Spinal cord (tissue), 10 donors: ENCODE results near the gene STARD5. TPM values are rescaled to one million over a fixed set of nuclear protein-coding genes. Genes with fewer than 3 reads are reported as not detected.
"Not testable (repeated sequence)": the region's sequence is repeated elsewhere in the genome, so short reads cannot be mapped to it uniquely, and the experiment has no call there.

ENCODE experiments used
- DNase-seq, 6 donors: peaks; one replicate each; pipeline versions ENCODE4 v3.0.0 to v3.0.0-alpha.2; 2013 to 2015; ENCODE audit warnings: low spot score in 6 of 6, low read depth in 4 of 6
- H3K27ac ChIP-seq: one replicate; pipeline ENCODE4 v1.5.1; 2013; ENCODE audit warnings: low read depth, low read length, control low read depth
- H3K27me3 ChIP-seq: one replicate; pipeline ENCODE4 v1.6.1; 2013; ENCODE audit warnings: low read length; ENCODE audit not compliant: control insufficient read depth, insufficient read depth
- H3K36me3 ChIP-seq: one replicate; pipeline ENCODE4 v1.6.1; 2013; ENCODE audit warnings: low read length; ENCODE audit not compliant: control insufficient read depth, insufficient read depth
- H3K4me1 ChIP-seq: one replicate; pipeline ENCODE4 v1.6.1; 2013; ENCODE audit warnings: low read length; ENCODE audit not compliant: control insufficient read depth, insufficient read depth
- H3K4me3 ChIP-seq: one replicate; pipeline ENCODE4 v1.5.1; 2013; ENCODE audit warnings: low read depth, low read length, control low read depth
- H3K9me3 ChIP-seq: one replicate; pipeline ENCODE4 v1.6.1; 2013; ENCODE audit warnings: low read length; ENCODE audit not compliant: control insufficient read depth, insufficient read depth
- WGBS: methylation state at CpG from one replicate; pipeline ENCODE4 v1.1.5; 2013; ENCODE audit warnings: missing lambda C conversion rate; ENCODE audit not compliant: insufficient coverage; 5-methylcytosine and 5-hydroxymethylcytosine counted together
- polyA plus RNA-seq, 2 donors: library from polyadenylated mRNA; unstranded; fragments of 120-200 nt; gene quantifications; one replicate each; pipeline ENCODE4 v1.2.1, GENCODE V29; 2013; ENCODE audit not compliant: insufficient read length in 2 of 2
- total RNA-seq, 2 donors: library from RNA; depleted of rRNA in 1 of 2; stranded (reverse); fragments of 120-200 nt in 1 of 2; fragments of >200 nt in 1 of 2; gene quantifications; one replicate each; pipeline versions ENCODE4 v1.2.3 to v1.2.4, GENCODE V29; 2013 to 2014
- donor health status: healthy.

Gene STARD5
- total and polyA plus RNA-seq, 4 donors: 2.7 to 4.5 (median 3.8) TPM

GRCh38 chr15:81357180-81357686 is 33.3 kb upstream of the STARD5 start:
- no peaks in the 10 kb centered on the region for H3K36me3 ChIP-seq
- no peaks in the 10 kb centered on the region for H3K27me3 ChIP-seq
- no peak overlapping the region for H3K27ac ChIP-seq
- DNase-seq: no peak
- H3K9me3 ChIP-seq: no peaks in the 10 kb centered on the region
- WGBS: 94% methylated on average over 2 of the region's 6 CpGs
- no peak overlapping the region for H3K4me3 ChIP-seq
- H3K4me1 ChIP-seq: no peaks in the 10 kb centered on the region

- WGBS: 54% methylated on average over 5 of the region's 5 CpGs
- Histone ChIP-seq H3K27ac (no peak overlapping the region), H3K27me3 (no peaks in the 10 kb centered on the region), H3K4me3 (no peak overlapping the region), H3K9me3 (no peaks in the 10 kb centered on the region), H3K36me3 (no peaks in the 10 kb centered on the region), H3K4me1 (no peaks in the 10 kb centered on the region)
- no peak for DNase-seq
Observed at GRCh38 chr15:81356252-81356651, 32.3 kb upstream of the STARD5 start.

- no peaks in the 10 kb centered on the region for H3K9me3 ChIP-seq
- no peaks in the 10 kb centered on the region for H3K36me3 ChIP-seq
- H3K27ac ChIP-seq: no peak overlapping the region
- DNase-seq: no peak
- H3K4me1 ChIP-seq: no peaks in the 10 kb centered on the region
- no peak overlapping the region for H3K4me3 ChIP-seq
- H3K27me3 ChIP-seq: no peaks in the 10 kb centered on the region
- WGBS: 61% methylated on average over 4 of the region's 5 CpGs
Observed at GRCh38 chr15:81351651-81352050, 27.7 kb upstream of the STARD5 start.

DNA sequence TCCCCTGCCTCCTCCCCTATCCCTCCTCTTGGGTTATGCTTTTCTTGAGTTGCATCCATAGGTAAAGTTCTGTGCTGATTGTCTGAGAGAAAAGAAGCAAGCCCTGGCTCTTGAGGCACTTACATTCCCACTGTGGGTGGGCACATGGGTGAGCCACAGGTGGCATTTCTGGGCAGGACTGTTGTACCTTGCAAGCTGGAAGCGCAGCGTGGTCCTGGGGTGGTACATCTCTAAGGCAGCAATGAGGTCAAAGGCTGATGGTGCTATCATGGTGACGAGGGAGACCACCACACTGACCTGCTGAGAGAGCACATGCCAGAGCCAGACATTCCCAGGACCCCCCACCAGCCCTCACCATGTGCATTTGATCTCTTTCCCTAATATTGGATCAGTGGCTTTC is 25.3 kb upstream of the STARD5 start:
- Histone ChIP-seq H3K27ac (no peak overlapping the region), H3K36me3 (no peaks in the 10 kb centered on the region), H3K9me3 (no peaks in the 10 kb centered on the region), H3K4me1 (no peaks in the 10 kb centered on the region), H3K4me3 (no peak overlapping the region), H3K27me3 (no peaks in the 10 kb centered on the region)
- WGBS: 86% methylated on average over 2 of the region's 3 CpGs
- no peak for DNase-seq

- 60% methylated on average over 1 of the region's 11 CpGs for WGBS
- H3K27me3 ChIP-seq, H3K4me3 ChIP-seq, H3K36me3 ChIP-seq, H3K9me3 ChIP-seq, DNase-seq, H3K27ac ChIP-seq, H3K4me1 ChIP-seq: not testable (repeated sequence)
Observed at GRCh38 chr15:81348691-81349090, 24.8 kb upstream of the STARD5 start.

GRCh38 chr15:81347910-81348309 is 24.0 kb upstream of the STARD5 start:
- no CpG with 5 or more reads among the region's 4 CpGs for WGBS
- no peak overlapping the region for H3K27ac ChIP-seq
- no peaks in the 10 kb centered on the region for H3K9me3 ChIP-seq
- DNase-seq: no peak
- H3K4me3 ChIP-seq: no peak overlapping the region
- H3K36me3 ChIP-seq: no peaks in the 10 kb centered on the region
- no peaks in the 10 kb centered on the region for H3K27me3 ChIP-seq
- H3K4me1 ChIP-seq: no peaks in the 10 kb centered on the region

DNA sequence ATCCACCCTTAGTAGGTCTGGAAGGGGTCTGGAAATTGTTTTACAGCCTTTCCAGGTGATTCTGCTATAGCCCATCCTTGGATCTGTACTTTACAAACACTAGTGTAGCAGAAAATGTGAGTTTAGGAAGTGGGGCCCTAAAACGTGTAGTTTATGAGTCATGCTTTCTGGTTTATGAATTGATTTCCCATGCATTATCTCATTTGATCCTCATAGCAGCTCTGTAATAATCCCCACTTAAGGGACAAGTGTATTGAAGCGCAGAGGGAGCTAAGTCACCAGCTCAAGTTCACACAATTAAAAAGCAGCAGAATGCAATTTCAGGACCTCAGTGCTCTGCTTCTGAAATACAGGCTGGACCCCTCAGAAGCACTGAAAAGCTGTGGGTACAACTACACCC is 22.7 kb upstream of the STARD5 start:
- Histone ChIP-seq H3K27me3 (no peaks in the 10 kb centered on the region), H3K36me3 (no peaks in the 10 kb centered on the region), H3K27ac (no peak overlapping the region), H3K9me3 (no peaks in the 10 kb centered on the region), H3K4me1 (no peaks in the 10 kb centered on the region), H3K4me3 (no peak overlapping the region)
- 83% methylated on average over 1 of the region's 2 CpGs for WGBS
- no peak for DNase-seq

DNA sequence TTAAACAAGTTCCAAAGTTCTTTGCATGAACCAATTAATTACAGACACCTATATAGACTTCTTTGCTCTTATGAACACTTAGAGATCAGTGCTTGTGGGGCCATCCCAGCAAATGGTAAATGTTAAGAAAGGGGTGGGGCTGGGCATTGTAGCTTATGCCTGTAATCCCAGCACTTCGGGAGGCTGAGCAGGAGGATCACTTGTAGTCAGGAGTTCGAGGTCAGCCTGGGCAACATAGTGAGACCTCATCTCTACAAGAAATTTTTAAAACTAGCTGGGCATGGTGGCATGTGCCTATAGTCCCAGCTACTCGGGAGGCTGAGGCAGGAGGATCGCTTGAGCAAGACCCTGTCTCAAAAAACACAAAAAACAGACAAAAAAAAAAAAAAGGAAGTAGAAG is 19.4 kb upstream of the STARD5 start:
- no peaks in the 10 kb centered on the region for H3K27me3 ChIP-seq
- H3K4me1 ChIP-seq: no peaks in the 10 kb centered on the region
- H3K4me3 ChIP-seq: no peak overlapping the region
- no peak for DNase-seq
- WGBS: no CpG with 5 or more reads among the region's 4 CpGs
- H3K27ac ChIP-seq: no peak overlapping the region
- no peaks in the 10 kb centered on the region for H3K9me3 ChIP-seq
- no peaks in the 10 kb centered on the region for H3K36me3 ChIP-seq

DNA sequence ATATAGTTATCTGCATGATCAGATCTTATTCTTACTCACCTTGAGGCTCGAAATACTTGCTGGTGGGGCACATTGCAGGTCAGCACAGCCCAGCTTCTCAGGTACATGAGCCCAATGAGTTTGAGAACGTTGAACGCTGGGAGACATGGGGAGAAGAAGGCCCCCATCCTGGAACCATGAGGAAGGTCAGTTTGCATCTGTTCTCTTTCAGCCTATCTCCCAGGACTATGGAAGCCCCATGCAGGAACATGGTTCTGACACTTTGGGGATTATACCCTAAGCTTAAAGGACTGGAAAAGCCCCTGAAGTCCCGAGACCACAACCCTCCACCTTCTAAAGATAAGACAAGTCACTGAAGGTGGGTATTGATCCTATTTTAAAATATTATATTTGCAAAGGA is 17.4 kb upstream of the STARD5 start:
- WGBS: 100% methylated on average over 3 of the region's 4 CpGs
- Histone ChIP-seq H3K27me3 (no peaks in the 10 kb centered on the region), H3K9me3 (no peaks in the 10 kb centered on the region), H3K27ac (no peak overlapping the region), H3K36me3 (no peaks in the 10 kb centered on the region), H3K4me3 (no peak overlapping the region), H3K4me1 (no peaks in the 10 kb centered on the region)
- DNase-seq: no peak

- WGBS: 0% methylated on average over 1 of the region's 4 CpGs
- no peak for DNase-seq
- Histone ChIP-seq H3K27me3 (no peaks in the 10 kb centered on the region), H3K9me3 (no peaks in the 10 kb centered on the region), H3K4me1 (no peaks in the 10 kb centered on the region), H3K36me3 (no peaks in the 10 kb centered on the region), H3K4me3 (no peak overlapping the region), H3K27ac (no peak overlapping the region)
Observed at GRCh38 chr15:81339851-81340250, 15.9 kb upstream of the STARD5 start.
